Cardiac septum (tissue), 1 donor: ENCODE results near the gene TMEM30B. TPM values are rescaled to one million over a fixed set of nuclear protein-coding genes. Genes with fewer than 3 reads are reported as not detected.

Experiments
- DNase-seq: peaks from one replicate; pipeline ENCODE4 v3.0.0-alpha.2; 2020; ENCODE audit warnings: low spot score
- intact Hi-C: fragments of 100-400 bp; cut with DNase I; formaldehyde crosslinking; loops from one replicate; pipeline ENCODE4 v1.14.0; 2022
- total RNA-seq: library from RNA; stranded (reverse); fragmentation: NEBNext Ultra II Directional; extraction: Animal tissue kit (Norgen Biotek cat#: 25700); gene quantifications from one replicate; pipeline ENCODE4 v1.2.1, GENCODE V29; 2021
- donor health status: DM: no; HTN: no; CAD: no.

The TMEM30B gene
- total RNA-seq, 1 donor from 2014 or later = 5.2 TPM

DNA sequence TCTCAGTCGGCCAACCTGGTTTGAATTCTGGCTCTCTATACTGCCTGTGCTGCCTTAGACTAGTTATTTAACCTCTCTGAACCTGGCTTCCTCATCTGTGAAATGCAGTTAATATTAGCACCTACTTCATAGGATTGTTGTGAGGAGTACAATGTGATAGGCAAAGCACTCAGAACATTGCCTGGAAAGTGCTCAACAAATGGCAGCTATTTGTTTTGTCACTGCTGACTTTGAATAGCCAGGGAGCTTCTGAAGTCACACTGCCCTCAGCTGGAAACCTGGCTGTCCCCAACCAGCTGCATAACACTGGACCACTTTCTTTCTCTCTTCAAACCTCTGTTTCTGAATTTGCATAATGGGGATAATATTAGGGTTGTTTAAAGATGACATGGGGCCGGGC is 9.6 kb downstream of the TMEM30B start:
- intact Hi-C loops = no loop called here
- DNase-seq = no peak

DNA sequence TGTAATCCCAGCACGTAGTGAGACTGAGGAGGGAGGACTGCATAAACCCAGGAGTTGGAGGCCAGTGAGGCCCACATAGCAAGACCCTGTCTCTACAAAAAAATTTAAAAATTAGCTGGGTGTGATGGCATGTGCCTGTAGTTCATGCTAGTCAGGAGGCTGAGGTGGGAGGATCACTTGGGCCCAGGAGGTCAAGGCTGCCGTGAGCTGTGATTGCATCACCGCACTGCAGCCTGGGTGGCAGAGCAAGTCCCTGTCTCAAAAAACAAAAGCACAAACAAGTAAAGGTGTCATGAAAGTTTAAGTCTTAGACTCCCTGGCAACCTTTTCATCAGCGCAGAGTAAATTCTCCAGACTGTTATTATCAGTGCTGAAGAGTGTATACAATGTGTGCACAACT is 10.4 kb downstream of the TMEM30B start:
- no peak for DNase-seq
- intact Hi-C loops = no loop called here

DNA sequence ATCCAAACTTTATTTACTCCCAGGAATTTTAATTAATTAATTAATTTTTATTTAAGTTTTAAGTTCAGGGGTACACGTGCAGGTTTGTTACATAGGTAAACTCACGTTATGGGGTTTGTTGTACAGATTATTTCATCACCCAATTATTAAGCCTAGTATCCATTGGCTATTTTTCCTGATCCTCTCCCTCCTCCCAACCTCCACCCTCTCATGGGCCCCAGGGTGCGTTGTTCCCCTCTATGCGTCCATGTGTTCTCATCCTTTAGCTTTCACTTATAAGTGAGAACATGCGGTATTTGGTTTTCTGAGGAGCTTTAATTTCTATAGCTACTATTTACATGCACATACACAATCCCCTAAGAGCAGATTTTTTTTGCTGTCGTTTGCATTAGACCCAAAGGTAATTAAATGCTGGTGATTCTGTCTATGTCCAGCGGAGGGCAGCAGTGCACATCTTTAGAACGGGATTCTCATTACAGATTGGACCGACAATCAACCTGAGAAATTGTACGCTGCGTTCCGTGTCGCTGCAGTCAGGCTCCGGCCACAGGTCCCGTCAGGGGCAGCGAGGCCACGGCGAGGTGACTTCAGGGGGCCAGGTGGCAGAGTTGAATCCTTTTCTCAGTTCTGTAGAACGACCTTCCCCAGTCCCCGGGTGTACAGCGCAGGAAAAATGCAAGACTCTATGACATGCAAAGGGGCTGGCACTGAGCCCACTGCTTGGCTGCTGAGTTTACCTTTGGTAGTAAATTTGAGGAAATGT is 11.6 kb downstream of the TMEM30B start:
- DNase-seq = no peak
- intact Hi-C loops = no loop called here

DNA sequence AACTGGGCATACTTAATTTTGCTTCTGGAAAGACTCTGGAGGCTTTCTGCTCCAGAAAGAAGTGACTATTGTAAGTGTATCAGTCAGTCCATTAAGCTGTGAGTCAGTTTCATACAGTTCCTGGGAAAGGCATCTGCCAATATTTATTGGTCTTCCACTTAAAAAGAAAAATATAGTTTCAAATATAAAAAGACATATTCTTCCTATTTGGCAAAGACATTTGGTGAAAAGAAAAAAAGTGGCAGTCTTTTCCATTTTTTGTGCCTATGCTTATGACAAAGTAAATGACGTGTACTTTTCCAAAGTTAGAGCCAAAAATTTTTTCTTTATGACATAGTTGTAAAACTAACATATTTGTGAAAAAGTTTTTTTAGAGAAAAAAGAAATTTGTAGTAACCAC is 12.3 kb downstream of the TMEM30B start:
- DNase-seq = no peak
- intact Hi-C loops = no loop called here

DNA sequence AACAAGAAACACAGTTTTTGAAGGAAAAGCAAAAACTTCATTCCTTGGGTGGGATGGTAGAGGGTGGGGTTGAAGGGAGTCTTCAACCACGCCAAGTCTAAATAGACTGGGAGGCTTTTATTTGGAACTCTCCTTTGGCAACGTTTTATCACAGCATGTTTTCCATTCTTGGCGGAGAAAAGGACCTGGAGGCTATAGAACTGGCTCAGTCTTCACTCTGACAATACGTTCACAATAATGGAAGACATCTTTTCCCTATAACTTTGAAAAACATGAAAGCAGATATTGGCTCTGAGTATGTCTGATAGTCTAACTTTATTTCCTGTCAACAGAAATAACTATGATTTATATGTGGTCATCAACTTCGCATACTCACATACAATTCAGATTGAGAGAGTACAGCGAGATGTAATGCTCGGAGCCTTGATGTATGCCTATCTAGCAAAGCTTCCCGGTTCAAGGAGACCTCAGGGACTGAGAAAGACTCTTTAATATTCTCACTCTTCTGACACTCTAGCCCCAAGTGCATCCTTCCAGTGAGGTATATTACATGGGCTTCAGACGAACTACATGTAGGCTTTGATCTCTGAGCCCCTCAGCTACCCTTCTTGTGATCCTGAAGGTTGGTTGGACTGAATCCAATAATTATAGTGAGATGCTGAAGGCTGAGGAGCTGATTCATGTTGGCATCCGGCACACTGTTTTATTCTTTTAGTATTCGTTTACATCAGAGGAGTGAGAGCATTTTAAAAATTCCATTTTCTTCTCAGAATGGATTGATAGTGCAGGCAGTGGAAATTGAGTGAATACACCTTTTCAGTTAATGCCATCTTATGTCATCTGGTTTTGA is 14.0 kb downstream of the TMEM30B start:
- intact Hi-C loops = no loop called here

DNA sequence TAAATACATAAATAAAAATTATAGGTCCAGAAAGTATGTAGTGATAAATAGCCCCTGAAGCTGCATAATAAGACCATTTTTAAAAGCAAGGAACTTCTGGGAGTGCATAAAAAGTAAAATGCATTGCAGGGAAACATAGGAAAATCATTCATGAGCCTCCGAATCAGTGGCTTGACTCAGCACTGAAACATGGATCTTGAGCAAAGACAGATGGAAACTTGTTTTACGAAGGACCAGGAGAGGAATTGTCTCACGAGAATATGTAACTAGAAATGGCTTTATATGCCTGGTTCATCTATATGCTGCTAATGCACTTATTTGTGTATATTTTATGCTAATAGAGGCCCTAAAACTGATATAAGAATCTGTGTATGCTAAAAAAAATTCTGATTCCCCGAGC is 14.7 kb downstream of the TMEM30B start:
- no peak for DNase-seq
- intact Hi-C loops = no loop called here

More for the DNA sequence above, 14.0 kb downstream of the TMEM30B start:
- no peak for DNase-seq

DNA sequence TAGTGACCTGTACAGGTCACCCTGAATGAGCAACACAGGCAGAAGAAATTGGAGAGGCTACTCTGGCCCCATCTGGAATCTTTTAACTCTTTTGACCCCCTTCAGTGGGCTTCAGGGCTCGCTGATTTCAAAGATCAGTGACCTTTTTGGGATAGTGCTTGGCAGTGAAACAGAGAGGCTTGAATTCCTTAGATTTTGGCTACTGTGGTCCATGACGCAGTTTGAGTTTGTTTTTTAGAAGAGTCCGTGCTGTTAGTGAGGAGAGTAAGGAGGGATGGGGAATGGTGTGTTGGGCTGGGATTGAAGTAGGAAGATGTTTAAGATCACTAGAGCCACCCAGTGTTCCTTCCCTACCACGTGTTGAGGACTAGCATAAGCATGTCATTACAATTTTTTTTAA is 16.5 kb downstream of the TMEM30B start:
- intact Hi-C loops = no loop called here
- no peak for DNase-seq

DNA sequence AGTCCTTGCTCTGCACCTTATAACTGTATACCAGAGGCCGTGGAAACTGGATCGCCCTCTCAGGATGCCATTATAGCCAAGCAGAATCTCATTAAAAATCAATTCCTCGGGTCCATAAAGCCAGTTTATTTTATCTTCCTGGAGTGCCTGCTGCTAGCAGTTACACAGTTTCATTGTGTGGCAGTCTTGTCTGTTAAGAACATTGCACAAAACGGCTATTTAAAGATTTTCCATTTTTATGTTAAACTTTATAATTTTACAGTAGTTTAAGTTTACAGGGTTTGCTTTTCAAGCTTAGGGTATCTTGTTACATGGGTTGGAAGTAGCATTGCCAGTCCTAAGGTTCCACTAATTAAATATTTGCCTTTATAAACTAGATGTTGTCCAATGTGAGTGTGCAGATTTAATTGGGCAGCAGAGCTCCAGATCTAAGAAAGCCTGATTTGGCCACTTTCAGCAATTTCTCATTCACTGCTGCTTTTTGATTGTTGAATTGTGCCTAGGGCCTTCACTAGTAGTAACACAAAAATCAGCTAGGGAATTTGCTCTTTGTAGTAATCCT is 17.0 kb downstream of the TMEM30B start:
- DNase-seq = no peak
- intact Hi-C loops = no loop called here

DNA sequence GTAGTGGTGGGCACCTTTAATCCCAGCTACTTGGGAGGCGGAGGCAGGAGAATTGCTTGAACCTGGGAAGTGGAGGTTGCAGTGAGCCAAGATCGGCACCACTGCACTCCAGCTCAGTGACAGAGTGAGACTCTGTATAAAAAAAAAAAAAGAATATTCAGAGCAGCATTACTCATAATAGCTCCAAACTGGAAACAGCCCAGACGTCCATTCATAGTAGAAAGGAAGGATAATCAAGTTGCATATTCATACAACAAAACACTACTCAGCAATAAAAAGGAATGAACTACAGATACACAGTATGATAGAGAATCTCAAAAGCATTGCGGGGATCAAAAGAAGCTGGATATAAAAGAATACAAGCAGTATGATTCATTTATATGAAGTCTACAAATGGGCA is 19.1 kb downstream of the TMEM30B start:
- DNase-seq = no peak
- intact Hi-C loops = no loop called here

DNA sequence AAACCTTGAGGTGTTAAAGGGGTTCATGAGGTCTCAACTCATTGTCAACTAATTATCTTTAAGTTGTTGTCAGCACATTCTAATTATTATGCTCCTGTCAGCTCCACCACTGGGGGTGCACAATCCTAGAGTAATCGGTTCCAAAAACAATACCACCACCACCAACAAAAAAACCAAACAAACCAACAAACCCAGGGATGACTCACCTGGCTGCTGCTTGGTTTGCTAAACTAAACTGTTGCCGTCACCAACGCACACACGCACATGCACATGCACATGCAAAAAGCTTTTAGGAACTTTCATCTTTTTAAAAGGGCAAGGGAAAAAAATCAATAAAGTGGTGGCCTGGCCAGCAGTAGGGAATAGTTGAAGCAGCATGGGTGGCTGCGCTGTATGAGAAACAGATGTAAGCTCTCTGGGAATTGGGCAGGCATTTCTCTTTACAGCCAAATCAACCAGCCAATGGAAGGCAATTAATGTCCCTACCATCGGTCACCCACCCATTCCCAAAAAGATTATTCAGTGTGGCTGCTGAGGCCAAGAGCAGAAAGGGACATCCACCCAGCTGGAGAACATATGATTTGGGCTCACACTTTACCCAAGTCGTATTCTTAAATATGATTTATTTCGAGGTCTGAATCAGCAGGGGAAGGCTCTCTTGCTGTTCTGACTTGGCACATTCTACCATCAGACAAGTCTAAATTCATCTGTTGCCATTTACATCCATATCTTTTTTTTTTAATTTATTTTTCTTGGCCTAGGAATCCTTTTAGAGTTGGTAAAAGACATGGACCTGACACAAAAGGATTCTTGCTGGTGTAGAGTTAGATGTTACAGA is 20.0 kb downstream of the TMEM30B start:
- no peak for DNase-seq
- intact Hi-C loops = no loop called here

DNA sequence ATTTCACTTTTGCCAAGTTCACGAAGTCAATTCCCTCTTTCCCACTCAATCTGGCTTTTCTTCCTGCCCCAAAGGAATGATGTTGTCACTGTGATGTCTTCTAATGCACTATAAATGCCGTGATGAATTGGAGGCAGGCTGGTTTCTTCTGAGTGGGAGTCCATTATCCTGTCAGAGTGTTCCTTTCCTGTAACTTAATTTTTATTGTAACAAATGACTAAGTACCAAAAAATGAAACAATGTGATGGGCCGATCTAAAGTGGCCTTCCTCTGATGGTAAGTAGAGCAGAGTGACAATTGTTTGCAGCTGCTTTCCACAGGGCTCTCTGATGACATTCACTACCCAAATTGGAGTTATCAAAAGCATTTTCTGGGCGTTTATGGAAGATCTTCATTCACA is 22.2 kb downstream of the TMEM30B start:
- intact Hi-C loops = no loop called here
- no peak for DNase-seq

DNA sequence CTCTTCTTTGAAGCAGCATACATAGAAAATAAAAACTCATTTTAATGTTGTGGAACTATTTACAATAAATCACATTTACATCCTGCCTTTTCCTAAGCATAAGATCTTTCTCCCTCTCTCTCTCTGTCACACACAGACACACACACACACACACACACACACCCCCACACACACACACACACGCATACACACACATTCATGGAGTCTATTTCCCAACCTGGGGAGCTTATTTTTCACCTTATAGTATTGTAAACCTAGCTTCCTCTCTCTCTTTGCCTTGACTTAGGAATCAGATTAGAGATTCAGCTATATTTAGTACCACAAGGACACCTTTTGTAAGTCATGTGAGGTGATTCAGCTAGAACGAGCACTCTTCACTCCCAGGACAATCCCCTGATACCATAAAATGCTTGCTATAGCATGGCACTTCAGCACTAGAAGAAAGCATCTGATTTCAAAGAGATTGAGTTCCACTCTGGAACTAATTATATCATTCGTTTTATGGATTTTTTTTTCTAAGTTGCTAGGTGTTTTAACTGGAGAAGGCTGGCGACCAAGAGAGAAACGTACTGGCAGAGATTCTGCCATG is 23.6 kb downstream of the TMEM30B start:
- no peak for DNase-seq
- intact Hi-C loops = no loop called here

DNA sequence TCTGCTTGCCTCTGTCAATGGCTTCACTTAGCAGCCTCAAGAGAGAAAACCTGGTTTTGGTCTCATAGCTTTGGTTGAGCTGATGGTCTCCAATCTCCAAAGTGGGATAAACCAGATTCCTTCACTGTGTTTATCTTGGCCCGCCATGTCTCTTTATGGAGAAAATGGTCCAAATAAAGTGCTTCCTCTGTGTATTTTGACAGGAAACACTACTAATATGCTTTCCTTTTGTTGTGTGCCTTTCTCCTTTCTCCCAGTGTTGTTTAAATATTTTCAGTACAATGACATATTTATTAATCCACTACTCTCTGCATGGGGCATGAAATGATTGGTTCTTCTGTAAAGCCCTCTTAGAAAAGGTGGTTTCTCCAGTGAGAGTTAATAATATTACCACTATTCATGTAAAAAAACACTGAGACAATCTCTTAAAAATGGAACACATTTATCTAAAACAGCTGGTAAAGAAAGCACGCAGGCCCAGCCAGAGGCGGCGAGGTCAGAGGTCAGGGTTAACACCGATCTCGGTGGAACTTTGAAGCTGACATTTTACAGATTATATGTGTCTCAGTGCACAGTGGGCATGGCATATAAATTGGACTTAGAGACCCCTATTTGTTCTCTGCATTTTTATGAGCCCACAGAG is 24.2 kb downstream of the TMEM30B start:
- intact Hi-C loops = no loop called here
- no peak for DNase-seq

DNA sequence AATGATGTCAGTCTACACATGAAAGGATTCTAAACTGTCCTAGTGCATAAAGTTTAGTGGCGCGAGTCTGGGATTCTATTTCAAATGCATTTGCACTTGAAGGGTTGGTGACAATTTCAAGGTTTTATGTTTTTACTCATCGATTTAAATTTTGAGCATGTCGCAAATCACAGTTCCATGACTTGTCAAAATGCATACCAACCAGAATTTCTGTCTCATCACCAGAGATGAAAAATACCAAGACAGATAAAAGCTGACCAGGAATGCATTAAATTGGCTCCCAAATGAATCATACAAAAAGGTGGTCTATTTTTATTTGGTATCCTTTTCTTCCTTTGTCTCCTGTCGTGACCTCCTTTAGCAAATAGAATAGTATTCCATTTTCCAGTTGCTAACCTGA is 25.2 kb downstream of the TMEM30B start:
- intact Hi-C loops = no loop called here
- no peak for DNase-seq

DNA sequence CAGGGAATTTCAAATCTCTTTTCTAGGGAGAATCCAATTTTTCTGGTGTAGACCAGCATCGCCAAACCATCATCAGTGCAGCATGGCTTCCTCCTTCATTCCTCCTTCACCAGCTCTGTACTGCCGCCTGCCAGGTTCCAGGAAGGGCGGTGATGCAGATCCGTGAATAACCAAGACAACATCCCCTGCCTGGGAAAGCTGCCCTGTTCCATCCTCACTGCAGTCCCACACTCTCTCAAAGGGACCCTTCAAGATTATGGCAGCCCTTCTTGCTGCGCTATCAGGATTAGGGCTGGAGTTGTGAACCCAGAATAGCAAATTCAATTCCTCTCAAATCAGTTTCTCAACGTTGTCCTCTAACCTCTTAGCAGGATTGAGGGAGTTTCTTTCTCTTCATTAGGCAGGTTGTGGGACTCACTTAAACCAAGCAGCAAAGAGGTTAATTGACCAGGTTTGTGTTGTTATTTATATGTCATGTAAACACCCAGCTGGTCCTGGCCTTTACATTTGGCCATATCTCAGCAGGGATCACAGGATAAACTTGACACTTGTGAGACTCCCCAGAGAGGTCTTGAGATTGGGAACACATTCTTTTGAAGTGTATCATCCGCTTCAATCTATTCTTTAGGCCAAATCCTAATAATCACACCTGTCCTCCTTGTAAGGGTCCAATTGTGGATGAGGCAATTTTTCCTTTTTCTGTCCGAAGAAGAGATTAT is 26.2 kb downstream of the TMEM30B start:
- intact Hi-C loops = no loop called here
- DNase-seq = no peak

DNA sequence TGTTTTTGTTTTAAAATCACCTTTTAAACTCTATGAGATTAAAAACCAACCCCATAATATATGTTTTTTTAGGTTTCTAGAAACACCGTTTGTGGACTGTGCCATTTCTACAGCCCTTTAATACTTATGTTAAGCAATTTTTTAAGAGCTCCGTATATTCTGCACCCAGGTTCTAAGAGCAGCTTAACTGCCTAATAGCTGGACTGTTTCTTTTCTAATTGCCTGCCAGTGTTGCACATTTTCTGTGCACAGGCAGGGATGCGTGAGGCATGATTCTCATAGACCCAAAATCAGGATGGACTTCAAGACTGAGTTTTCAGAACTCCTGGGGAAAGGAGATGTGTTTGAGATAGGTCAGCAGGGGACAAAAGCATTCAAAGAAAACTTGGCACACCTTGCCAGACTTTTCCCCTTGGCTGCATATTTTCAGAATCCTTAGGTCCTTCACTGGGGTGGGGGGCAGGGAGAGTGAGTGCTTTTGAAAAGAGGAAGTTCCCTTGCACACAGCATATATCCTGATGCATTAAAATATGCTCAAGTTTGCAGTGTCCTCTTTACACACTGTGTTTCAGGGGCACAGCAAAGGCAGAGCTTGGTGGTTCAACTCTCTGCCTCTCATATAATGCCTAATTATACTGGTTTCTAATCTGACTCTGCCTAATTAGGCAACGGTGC is 27.9 kb downstream of the TMEM30B start:
- no peak for DNase-seq
- intact Hi-C loops = loop anchor here (1.0 kb wide), 1 partner anchor 628 kb away; no protein-coding TSS in a partner anchor

DNA sequence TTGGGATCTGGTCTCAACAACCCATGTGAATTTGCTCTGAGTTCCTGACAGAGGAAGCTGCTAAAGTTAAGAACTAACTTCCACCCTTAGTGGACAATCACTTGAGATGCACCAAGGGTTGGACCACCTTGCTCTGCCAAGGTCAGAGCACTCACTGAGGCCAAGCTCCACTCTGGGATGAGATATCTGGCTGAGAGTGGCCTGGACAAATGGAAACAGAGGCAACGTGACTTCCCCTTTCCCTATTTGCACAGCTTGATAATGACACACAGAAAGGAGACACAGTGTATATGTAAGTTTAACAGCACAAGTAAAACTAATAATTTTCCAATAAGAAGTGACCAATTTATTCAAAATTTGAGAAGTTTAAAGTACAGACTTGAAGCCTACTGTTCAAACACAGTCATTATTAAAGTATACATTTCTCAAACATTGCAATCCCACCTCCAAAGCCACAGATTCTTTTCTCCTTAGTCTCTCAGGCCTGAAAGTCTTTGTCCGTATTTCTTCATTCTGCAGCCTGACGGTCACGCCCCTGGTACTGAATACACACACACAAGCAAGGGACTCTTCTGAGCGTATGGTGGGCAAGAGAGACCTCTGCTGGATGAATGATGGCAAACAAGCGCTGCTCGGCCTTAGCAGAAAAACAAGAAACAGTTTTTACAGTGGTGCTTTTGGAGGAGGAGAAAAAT is 28.6 kb downstream of the TMEM30B start:
- intact Hi-C loops = loop anchor here (1.0 kb wide), 1 partner anchor 627 kb away; no protein-coding TSS in a partner anchor
- peak; percentile 78 for DNase-seq
